ENCODE measurements around the gene ZNF302.

ZNF302 gene

DNA sequence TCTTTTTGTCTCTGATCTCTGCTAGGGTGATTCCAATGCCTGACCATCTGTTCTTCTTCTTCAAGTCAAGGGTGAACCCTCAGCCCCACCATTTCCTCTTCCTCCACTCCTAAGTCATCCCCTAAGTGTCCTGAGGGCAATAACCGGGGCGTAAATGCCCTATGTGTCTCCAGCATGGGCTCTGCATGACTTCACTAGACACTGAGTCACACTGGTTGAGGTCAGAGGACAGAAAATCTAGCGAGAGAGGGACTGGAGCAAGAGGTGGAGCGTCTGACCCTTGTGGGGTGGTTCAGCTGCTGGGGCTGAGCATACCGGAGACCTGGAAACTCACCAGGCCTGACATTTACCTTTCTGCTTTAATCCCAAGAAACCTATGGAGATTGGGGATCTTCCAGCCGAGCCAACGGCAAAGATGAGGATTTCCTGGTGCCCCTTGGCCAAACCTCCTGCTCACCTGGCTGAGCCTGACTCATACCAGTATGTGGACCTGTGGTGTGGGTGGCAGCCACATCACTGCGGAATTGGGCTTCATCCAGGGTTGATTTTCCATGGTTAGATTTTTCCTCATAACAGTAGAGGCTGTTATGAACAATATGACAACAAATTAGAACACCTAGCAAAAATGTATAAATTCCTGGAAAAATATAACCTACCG is 27.5 kb upstream of the ZNF302 start:
- Histone ChIP-seq H3K36me3 (ENCODE audit: control insufficient read depth in 4 of 4, insufficient read depth in 4 of 4, low read length in 3 of 4) (no peaks in the 10 kb centered on the region), H3K4me1 (ENCODE audit: control extremely low read depth in 1 of 4, control insufficient read depth in 4 of 4, insufficient read depth in 4 of 4, low read length in 3 of 4) (no peaks in the 10 kb centered on the region), H3K27me3 (replicated peaks in 2 of 5; ENCODE audit: control insufficient read depth in 4 of 5, insufficient read depth in 5 of 5, low read length in 4 of 5) (no peaks in the 10 kb centered on the region), H3K27ac (ENCODE audit: insufficient read depth in 1 of 2, low read depth in 1 of 2, low read length in 2 of 2, poor library complexity in 1 of 2, severe bottlenecking in 2 of 2) (no peak overlapping the region), H3K4me3 (ENCODE audit: control insufficient read depth in 1 of 7, extremely low read depth in 1 of 7, insufficient read depth in 4 of 7, low read depth in 2 of 7, low read length in 6 of 7) (no peak overlapping the region), H3K9me3 (ENCODE audit: control extremely low read depth in 1 of 5, control insufficient read depth in 4 of 5, insufficient read depth in 2 of 5, low read depth in 1 of 5, low read length in 4 of 5) (peaks cover 0 to 25% (median 2%) of the 10 kb centered on the region in 5 experiments)
- WGBS (ENCODE audit: insufficient coverage) = 95% methylated on average over 8 of the region's 9 CpGs
- ChIA-PET CTCF (no interaction called here), POLR2A (no interaction called here)
- DNase-seq = no peak

DNA sequence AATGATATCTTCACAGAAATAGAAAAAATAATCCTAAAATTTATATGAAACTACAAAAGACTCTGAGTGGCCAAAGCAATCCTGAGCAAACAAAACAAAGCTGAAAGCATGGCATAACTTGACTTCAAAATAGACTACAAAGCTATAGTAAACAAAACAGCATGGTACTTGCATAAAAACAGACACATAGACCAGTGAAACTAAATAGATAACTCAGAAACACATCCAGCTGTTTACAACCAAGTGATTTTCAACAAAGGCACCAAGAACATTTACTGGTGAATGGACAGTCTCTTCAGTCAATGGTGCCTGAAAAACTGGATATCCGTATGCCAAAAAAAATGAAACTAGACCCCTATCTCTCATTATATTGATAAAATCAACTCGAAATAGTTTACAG is 25.7 kb upstream of the ZNF302 start:
- no peaks in the 10 kb centered on the region for H3K27me3 ChIP-seq (replicated peaks in 2 of 5; ENCODE audit: control insufficient read depth in 4 of 5, insufficient read depth in 5 of 5, low read length in 4 of 5)
- H3K9me3 ChIP-seq (ENCODE audit: control extremely low read depth in 1 of 5, control insufficient read depth in 4 of 5, insufficient read depth in 2 of 5, low read depth in 1 of 5, low read length in 4 of 5) = peaks cover 0 to 32% (median 9%) of the 10 kb centered on the region in 5 experiments
- no peaks in the 10 kb centered on the region for H3K4me1 ChIP-seq (ENCODE audit: control extremely low read depth in 1 of 4, control insufficient read depth in 4 of 4, insufficient read depth in 4 of 4, low read length in 3 of 4)
- ChIA-PET POLR2A (no interaction called here), CTCF (interaction anchor here (1.3 kb wide), 1 partner anchor 12 kb away, joined by 4 read pairs; no protein-coding TSS in a partner anchor)
- H3K36me3 ChIP-seq (ENCODE audit: control insufficient read depth in 4 of 4, insufficient read depth in 4 of 4, low read length in 3 of 4) = no peaks in the 10 kb centered on the region
- DNase-seq = no peak
- WGBS (ENCODE audit: insufficient coverage) = no CpG with 5 or more reads among the region's 2 CpGs
- H3K27ac ChIP-seq (ENCODE audit: insufficient read depth in 1 of 2, low read depth in 1 of 2, low read length in 2 of 2, poor library complexity in 1 of 2, severe bottlenecking in 2 of 2) = no peak overlapping the region
- H3K4me3 ChIP-seq (ENCODE audit: control insufficient read depth in 1 of 7, extremely low read depth in 1 of 7, insufficient read depth in 4 of 7, low read depth in 2 of 7, low read length in 6 of 7) = no peak overlapping the region

GRCh38 chr19:34654796-34655195 is 22.7 kb upstream of the ZNF302 start:
- ChIA-PET POLR2A (no interaction called here), CTCF (no interaction called here)
- Histone ChIP-seq H3K27me3 (replicated peaks in 2 of 5; ENCODE audit: control insufficient read depth in 4 of 5, insufficient read depth in 5 of 5, low read length in 4 of 5) (no peaks in the 10 kb centered on the region), H3K4me1 (ENCODE audit: control extremely low read depth in 1 of 4, control insufficient read depth in 4 of 4, insufficient read depth in 4 of 4, low read length in 3 of 4) (no peaks in the 10 kb centered on the region), H3K36me3 (ENCODE audit: control insufficient read depth in 4 of 4, insufficient read depth in 4 of 4, low read length in 3 of 4) (no peaks in the 10 kb centered on the region), H3K4me3 (ENCODE audit: control insufficient read depth in 1 of 7, extremely low read depth in 1 of 7, insufficient read depth in 4 of 7, low read depth in 2 of 7, low read length in 6 of 7) (no peak overlapping the region), H3K27ac (ENCODE audit: insufficient read depth in 1 of 2, low read depth in 1 of 2, low read length in 2 of 2, poor library complexity in 1 of 2, severe bottlenecking in 2 of 2) (no peak overlapping the region), H3K9me3 (ENCODE audit: control extremely low read depth in 1 of 5, control insufficient read depth in 4 of 5, insufficient read depth in 2 of 5, low read depth in 1 of 5, low read length in 4 of 5) (peaks cover 0 to 32% (median 9%) of the 10 kb centered on the region in 5 experiments)
- WGBS (ENCODE audit: insufficient coverage) = 75% methylated on average over 1 of the region's 2 CpGs
- no peak for DNase-seq

- no peak overlapping the region for H3K4me3 ChIP-seq (ENCODE audit: control insufficient read depth in 1 of 7, extremely low read depth in 1 of 7, insufficient read depth in 4 of 7, low read depth in 2 of 7, low read length in 6 of 7)
- no peaks in the 10 kb centered on the region for H3K36me3 ChIP-seq (ENCODE audit: control insufficient read depth in 4 of 4, insufficient read depth in 4 of 4, low read length in 3 of 4)
- no peak overlapping the region for H3K27ac ChIP-seq (ENCODE audit: insufficient read depth in 1 of 2, low read depth in 1 of 2, low read length in 2 of 2, poor library complexity in 1 of 2, severe bottlenecking in 2 of 2)
- DNase-seq = no peak
- H3K27me3 ChIP-seq (replicated peaks in 2 of 5; ENCODE audit: control insufficient read depth in 4 of 5, insufficient read depth in 5 of 5, low read length in 4 of 5) = no peaks in the 10 kb centered on the region
- peaks cover 0 to 32% (median 9%) of the 10 kb centered on the region in 5 experiments for H3K9me3 ChIP-seq (ENCODE audit: control extremely low read depth in 1 of 5, control insufficient read depth in 4 of 5, insufficient read depth in 2 of 5, low read depth in 1 of 5, low read length in 4 of 5)
- H3K4me1 ChIP-seq (ENCODE audit: control extremely low read depth in 1 of 4, control insufficient read depth in 4 of 4, insufficient read depth in 4 of 4, low read length in 3 of 4) = no peaks in the 10 kb centered on the region
- ChIA-PET POLR2A (no interaction called here), CTCF (no interaction called here)
- WGBS (ENCODE audit: insufficient coverage) = 88% methylated on average over 1 of the region's 2 CpGs
These were observed 21.8 kb upstream of the ZNF302 start for GRCh38 chr19:34655651-34656050.

DNA sequence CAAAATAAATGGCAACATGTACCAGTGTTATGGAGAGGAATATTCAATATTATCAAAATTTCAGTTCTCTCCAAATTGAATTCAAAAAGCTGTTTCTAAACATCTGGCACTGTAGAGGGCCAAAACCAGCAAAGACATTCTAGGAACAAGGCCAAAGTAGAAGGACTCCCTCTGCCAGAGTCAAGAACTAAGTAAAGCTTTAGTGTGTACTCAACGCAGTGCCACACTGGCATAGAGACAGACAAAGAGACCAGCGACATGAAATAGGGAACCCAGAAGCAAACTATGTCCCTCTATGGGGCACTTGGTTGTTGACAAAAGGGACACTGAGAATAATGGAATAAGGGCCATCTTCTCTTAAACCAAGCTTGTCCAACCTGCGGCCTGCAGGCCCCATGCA is 16.1 kb upstream of the ZNF302 start:
- peaks cover 0 to 3% (median 0%) of the 10 kb centered on the region in 5 experiments for H3K9me3 ChIP-seq (ENCODE audit: control extremely low read depth in 1 of 5, control insufficient read depth in 4 of 5, insufficient read depth in 2 of 5, low read depth in 1 of 5, low read length in 4 of 5)
- H3K4me3 ChIP-seq (ENCODE audit: control insufficient read depth in 1 of 7, extremely low read depth in 1 of 7, insufficient read depth in 4 of 7, low read depth in 2 of 7, low read length in 6 of 7) = no peak overlapping the region
- POLR2A ChIA-PET = no interaction called here
- H3K27ac ChIP-seq (ENCODE audit: insufficient read depth in 1 of 2, low read depth in 1 of 2, low read length in 2 of 2, poor library complexity in 1 of 2, severe bottlenecking in 2 of 2) = no peak overlapping the region
- CTCF ChIA-PET = interaction anchor here (1.2 to 1.4 kb wide), 2 partner anchors 20 to 29 kb away, joined by 3 read pairs; no protein-coding TSS in a partner anchor
- H3K27me3 ChIP-seq (replicated peaks in 2 of 5; ENCODE audit: control insufficient read depth in 4 of 5, insufficient read depth in 5 of 5, low read length in 4 of 5) = no peaks in the 10 kb centered on the region
- 96% methylated on average over 3 of the region's 3 CpGs for WGBS (ENCODE audit: insufficient coverage)
- DNase-seq = no peak
- H3K36me3 ChIP-seq (ENCODE audit: control insufficient read depth in 4 of 4, insufficient read depth in 4 of 4, low read length in 3 of 4) = no peaks in the 10 kb centered on the region
- no peaks in the 10 kb centered on the region for H3K4me1 ChIP-seq (ENCODE audit: control extremely low read depth in 1 of 4, control insufficient read depth in 4 of 4, insufficient read depth in 4 of 4, low read length in 3 of 4)

GRCh38 chr19:34662919-34663318 is 14.6 kb upstream of the ZNF302 start:
- WGBS (ENCODE audit: insufficient coverage) = 46% methylated on average over 4 of the region's 5 CpGs
- ChIA-PET POLR2A (no interaction called here), CTCF (interaction anchor here (0.7 to 1.4 kb wide), 2 partner anchors 11 to 27 kb away, joined by 3 read pairs; no protein-coding TSS in a partner anchor)
- H3K27ac ChIP-seq (ENCODE audit: insufficient read depth in 1 of 2, low read depth in 1 of 2, low read length in 2 of 2, poor library complexity in 1 of 2, severe bottlenecking in 2 of 2) = no peak overlapping the region
- H3K36me3 ChIP-seq (ENCODE audit: control insufficient read depth in 4 of 4, insufficient read depth in 4 of 4, low read length in 3 of 4) = no peaks in the 10 kb centered on the region
- peak; percentile 16 to 63 (median 51) for DNase-seq
- H3K4me3 ChIP-seq (ENCODE audit: control insufficient read depth in 1 of 7, extremely low read depth in 1 of 7, insufficient read depth in 4 of 7, low read depth in 2 of 7, low read length in 6 of 7) = no peak overlapping the region
- H3K27me3 ChIP-seq (replicated peaks in 2 of 5; ENCODE audit: control insufficient read depth in 4 of 5, insufficient read depth in 5 of 5, low read length in 4 of 5) = no peaks in the 10 kb centered on the region
- peaks cover 0 to 3% (median 0%) of the 10 kb centered on the region in 5 experiments for H3K9me3 ChIP-seq (ENCODE audit: control extremely low read depth in 1 of 5, control insufficient read depth in 4 of 5, insufficient read depth in 2 of 5, low read depth in 1 of 5, low read length in 4 of 5)
- H3K4me1 ChIP-seq (ENCODE audit: control extremely low read depth in 1 of 4, control insufficient read depth in 4 of 4, insufficient read depth in 4 of 4, low read length in 3 of 4) = no peaks in the 10 kb centered on the region

- no peaks in the 10 kb centered on the region for H3K36me3 ChIP-seq (ENCODE audit: control insufficient read depth in 4 of 4, insufficient read depth in 4 of 4, low read length in 3 of 4)
- no peak overlapping the region for H3K4me3 ChIP-seq (ENCODE audit: control insufficient read depth in 1 of 7, extremely low read depth in 1 of 7, insufficient read depth in 4 of 7, low read depth in 2 of 7, low read length in 6 of 7)
- ChIA-PET POLR2A (no interaction called here), CTCF (no interaction called here)
- H3K4me1 ChIP-seq (ENCODE audit: control extremely low read depth in 1 of 4, control insufficient read depth in 4 of 4, insufficient read depth in 4 of 4, low read length in 3 of 4) = no peaks in the 10 kb centered on the region
- no peak overlapping the region for H3K27ac ChIP-seq (ENCODE audit: insufficient read depth in 1 of 2, low read depth in 1 of 2, low read length in 2 of 2, poor library complexity in 1 of 2, severe bottlenecking in 2 of 2)
- no peaks in the 10 kb centered on the region for H3K27me3 ChIP-seq (replicated peaks in 2 of 5; ENCODE audit: control insufficient read depth in 4 of 5, insufficient read depth in 5 of 5, low read length in 4 of 5)
- no peak for DNase-seq
- WGBS (ENCODE audit: insufficient coverage) = 96% methylated on average over 3 of the region's 3 CpGs
- H3K9me3 ChIP-seq (ENCODE audit: control extremely low read depth in 1 of 5, control insufficient read depth in 4 of 5, insufficient read depth in 2 of 5, low read depth in 1 of 5, low read length in 4 of 5) = peaks cover 0 to 3% (median 0%) of the 10 kb centered on the region in 5 experiments
These were observed 13.3 kb upstream of the ZNF302 start for GRCh38 chr19:34664168-34664567.
